ENCODE measurements around the gene BANF2. TPM values are rescaled to one million over a fixed set of nuclear protein-coding genes. Genes with fewer than 3 reads are reported as not detected.

The BANF2 gene
- total and polyA plus RNA-seq, 2 of the 13 experiments (the other 11 are each of a cell fraction or from before 2014, with no cell fraction given) = 0.35 TPM; not detected in 1

DNA sequence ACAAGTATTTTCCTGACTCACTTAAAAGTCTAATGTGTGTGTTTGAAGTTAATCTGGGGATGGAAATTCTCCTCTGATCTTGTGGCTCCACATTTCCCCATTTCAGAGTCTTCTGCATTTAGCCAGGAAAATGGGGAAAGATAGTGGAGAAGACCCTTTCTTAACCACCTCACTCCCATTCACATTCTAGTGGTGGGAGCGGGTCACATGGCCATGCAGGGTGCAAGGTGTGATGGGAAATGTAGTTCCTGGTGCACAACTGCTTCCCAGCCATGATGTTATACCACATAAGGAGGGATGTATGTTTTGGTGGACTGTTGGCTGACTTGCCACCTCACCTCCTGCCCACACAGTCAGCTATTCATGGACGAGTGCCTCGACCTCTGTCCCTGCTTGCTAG lies 61.8 kb downstream of the BANF2 start (continued):
- TF ChIP-seq, protein P1, sequence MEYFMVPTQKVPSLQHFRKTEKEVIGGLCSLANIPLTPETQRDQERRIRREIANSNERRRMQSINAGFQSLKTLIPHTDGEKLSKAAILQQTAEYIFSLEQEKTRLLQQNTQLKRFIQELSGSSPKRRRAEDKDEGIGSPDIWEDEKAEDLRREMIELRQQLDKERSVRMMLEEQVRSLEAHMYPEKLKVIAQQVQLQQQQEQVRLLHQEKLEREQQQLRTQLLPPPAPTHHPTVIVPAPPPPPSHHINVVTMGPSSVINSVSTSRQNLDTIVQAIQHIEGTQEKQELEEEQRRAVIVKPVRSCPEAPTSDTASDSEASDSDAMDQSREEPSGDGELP (IDR thresholded peaks at IDR 0.05; ENCODE audit: borderline replicate concordance, low read depth) = no peak
- TF ChIP-seq ZSCAN31 (CRISPR knock-in tag; IDR thresholded peaks at IDR 0.05; ENCODE audit: low read depth) = no peak
- TF ChIP-seq, protein P2, sequence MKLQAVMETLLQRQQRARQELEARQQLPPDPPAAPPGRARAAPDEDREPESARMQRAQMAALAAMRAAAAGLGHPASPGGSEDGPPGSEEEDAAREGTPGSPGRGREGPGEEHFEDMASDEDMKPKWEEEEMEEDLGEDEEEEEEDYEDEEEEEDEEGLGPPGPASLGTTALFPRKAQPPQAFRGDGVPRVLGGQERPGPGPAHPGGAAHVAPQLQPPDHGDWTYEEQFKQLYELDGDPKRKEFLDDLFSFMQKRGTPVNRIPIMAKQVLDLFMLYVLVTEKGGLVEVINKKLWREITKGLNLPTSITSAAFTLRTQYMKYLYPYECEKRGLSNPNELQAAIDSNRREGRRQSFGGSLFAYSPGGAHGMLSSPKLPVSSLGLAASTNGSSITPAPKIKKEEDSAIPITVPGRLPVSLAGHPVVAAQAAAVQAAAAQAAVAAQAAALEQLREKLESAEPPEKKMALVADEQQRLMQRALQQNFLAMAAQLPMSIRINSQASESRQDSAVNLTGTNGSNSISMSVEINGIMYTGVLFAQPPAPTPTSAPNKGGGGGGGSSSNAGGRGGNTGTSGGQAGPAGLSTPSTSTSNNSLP (IDR thresholded peaks at IDR 0.05; ENCODE audit: low read depth, low read length) = no peak
- no peak for TF ChIP-seq KDM3A (CRISPR knock-in tag; IDR thresholded peaks at IDR 0.05; ENCODE audit: low read depth)
- TF ChIP-seq ZC3H4 (CRISPR knock-in tag; IDR thresholded peaks at IDR 0.05; ENCODE audit: borderline replicate concordance) = no peak
- peak; percentile 94 for TF ChIP-seq ZNF143 (CRISPR knock-in tag; IDR thresholded peaks at IDR 0.05)
- no peak for TF ChIP-seq ERF (CRISPR knock-in tag; IDR thresholded peaks at IDR 0.05)
- TF ChIP-seq ZNF879 (CRISPR knock-in tag; IDR thresholded peaks at IDR 0.05) = no peak
- TF ChIP-seq SMC3 (IDR thresholded peaks at IDR 0.05; ENCODE audit: low read length) = no peak
- no peak for TF ChIP-seq ISX (CRISPR knock-in tag; conservative IDR thresholded peaks at IDR 0.05)
- no peak for TF ChIP-seq MEIS1 (CRISPR knock-in tag; IDR thresholded peaks at IDR 0.05; ENCODE audit: borderline replicate concordance)
- TF ChIP-seq ZNF598 (CRISPR knock-in tag; IDR thresholded peaks at IDR 0.05; ENCODE audit: borderline replicate concordance) = no peak
- TF ChIP-seq AGO2 (optimal IDR thresholded peaks at IDR 0.05; ENCODE audit: low read depth, low read length) = no peak
- TF ChIP-seq, protein P3, sequence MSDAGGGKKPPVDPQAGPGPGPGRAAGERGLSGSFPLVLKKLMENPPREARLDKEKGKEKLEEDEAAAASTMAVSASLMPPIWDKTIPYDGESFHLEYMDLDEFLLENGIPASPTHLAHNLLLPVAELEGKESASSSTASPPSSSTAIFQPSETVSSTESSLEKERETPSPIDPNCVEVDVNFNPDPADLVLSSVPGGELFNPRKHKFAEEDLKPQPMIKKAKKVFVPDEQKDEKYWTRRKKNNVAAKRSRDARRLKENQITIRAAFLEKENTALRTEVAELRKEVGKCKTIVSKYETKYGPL (CRISPR knock-in tag; IDR thresholded peaks at IDR 0.05) = no peak
- TF ChIP-seq FOXK1 (CRISPR knock-in tag; IDR thresholded peaks at IDR 0.05; ENCODE audit: borderline replicate concordance, low read depth) = 0 out of 2 replicates have a peak, but pooled peaks have one; percentile 34
- TF ChIP-seq THAP11 (CRISPR knock-in tag; IDR thresholded peaks at IDR 0.05) = peak; percentile 99
- no peak for TF ChIP-seq ZNF776 (CRISPR knock-in tag; IDR thresholded peaks at IDR 0.05)
- TF ChIP-seq ZNF44 (CRISPR knock-in tag; IDR thresholded peaks at IDR 0.05) = no peak
- TF ChIP-seq, protein P4, sequence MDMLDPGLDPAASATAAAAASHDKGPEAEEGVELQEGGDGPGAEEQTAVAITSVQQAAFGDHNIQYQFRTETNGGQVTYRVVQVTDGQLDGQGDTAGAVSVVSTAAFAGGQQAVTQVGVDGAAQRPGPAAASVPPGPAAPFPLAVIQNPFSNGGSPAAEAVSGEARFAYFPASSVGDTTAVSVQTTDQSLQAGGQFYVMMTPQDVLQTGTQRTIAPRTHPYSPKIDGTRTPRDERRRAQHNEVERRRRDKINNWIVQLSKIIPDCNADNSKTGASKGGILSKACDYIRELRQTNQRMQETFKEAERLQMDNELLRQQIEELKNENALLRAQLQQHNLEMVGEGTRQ (IDR thresholded peaks at IDR 0.05; ENCODE audit: low read depth, low read length) = peak; percentile 88
- TF ChIP-seq, protein P4 (CRISPR knock-in tag; IDR thresholded peaks at IDR 0.05; ENCODE audit: borderline replicate concordance) = peak; percentile 95; the same call in 1 of the 2 replicates
- TF ChIP-seq IRF2 (CRISPR knock-in tag; IDR thresholded peaks at IDR 0.05) = peak; percentile 51; the same call in 1 of the 2 replicates
- no peak for TF ChIP-seq ZNF75D (CRISPR knock-in tag; IDR thresholded peaks at IDR 0.05; ENCODE audit: borderline replicate concordance)
- TF ChIP-seq YY1 (IDR thresholded peaks at IDR 0.05; ENCODE audit: insufficient read depth, insufficient replicate concordance, low read depth, low read length) = peak; percentile 51
- TF ChIP-seq ZNF30 (CRISPR knock-in tag; IDR thresholded peaks at IDR 0.05) = no peak
- no peak for TF ChIP-seq CC2D1A (CRISPR knock-in tag; IDR thresholded peaks at IDR 0.05)
- TF ChIP-seq RELA (CRISPR knock-in tag; IDR thresholded peaks at IDR 0.05) = no peak
- TF ChIP-seq, protein P5, sequence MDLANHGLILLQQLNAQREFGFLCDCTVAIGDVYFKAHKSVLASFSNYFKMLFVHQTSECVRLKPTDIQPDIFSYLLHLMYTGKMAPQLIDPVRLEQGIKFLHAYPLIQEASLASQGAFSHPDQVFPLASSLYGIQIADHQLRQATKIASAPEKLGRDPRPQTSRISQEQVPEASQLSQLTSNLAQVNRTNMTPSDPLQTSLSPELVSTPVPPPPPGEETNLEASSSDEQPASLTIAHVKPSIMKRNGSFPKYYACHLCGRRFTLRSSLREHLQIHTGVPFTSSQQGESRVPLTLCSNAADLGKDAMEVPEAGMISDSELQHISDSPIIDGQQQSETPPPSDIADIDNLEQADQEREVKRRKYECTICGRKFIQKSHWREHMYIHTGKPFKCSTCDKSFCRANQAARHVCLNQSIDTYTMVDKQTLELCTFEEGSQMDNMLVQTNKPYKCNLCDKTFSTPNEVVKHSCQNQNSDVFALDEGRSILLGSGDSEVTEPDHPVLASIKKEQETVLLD (CRISPR knock-in tag; IDR thresholded peaks at IDR 0.05; ENCODE audit: low read depth) = no peak

Data from HepG2 (cell line).